ENCODE measurements around the gene OR2G2. TPM values are rescaled to one million over a fixed set of nuclear protein-coding genes. Genes with fewer than 3 reads are reported as not detected.

Gene OR2G2
- polyA plus RNA-seq, 1 donor (not counting 4 experiments of a cell fraction or from before 2014, with no cell fraction given), result not detected

- Histone ChIP-seq H3K36me3 (ENCODE audit: control insufficient read depth in 2 of 2, extremely low read depth in 1 of 2, insufficient read depth in 2 of 2, low read length in 2 of 2) (no peaks in the 10 kb centered on the region), H3K9me1 (ENCODE audit: control insufficient read depth, extremely low read depth, insufficient read depth, low read length) (no peaks in the 10 kb centered on the region), H3K4me1 (ENCODE audit: control insufficient read depth, extremely low read depth, insufficient read depth, low read length) (no peaks in the 10 kb centered on the region), H3K27ac (ENCODE audit: control insufficient read depth, insufficient read depth, low read length) (no peak overlapping the region), H2AFZ (ENCODE audit: control insufficient read depth, low read length) (no peak overlapping the region), H3K4me3 (ENCODE audit: control insufficient read depth in 2 of 3, extremely low read depth in 1 of 3, insufficient read depth in 2 of 3, low read depth in 1 of 3, low read length in 3 of 3) (no peak overlapping the region), H3K79me2 (ENCODE audit: control insufficient read depth, insufficient read depth, low read length) (no peaks in the 10 kb centered on the region), H3K27me3 (ENCODE audit: control insufficient read depth, extremely low read depth, insufficient read depth, low read length) (no peaks in the 10 kb centered on the region), H4K20me1 (ENCODE audit: control insufficient read depth, extremely low read depth, insufficient read depth, low read length) (no peaks in the 10 kb centered on the region), H3K9me3 (ENCODE audit: control insufficient read depth, low read depth, low read length) (peaks cover 2% of the 10 kb centered on the region), H3K9ac (ENCODE audit: control insufficient read depth, extremely low read depth, insufficient read depth, low read length) (no peak overlapping the region), H3K4me2 (ENCODE audit: control insufficient read depth, extremely low read depth, insufficient read depth, low read depth, low read length) (no peak overlapping the region)
- FAIRE-seq (no peak), DNase-seq (ENCODE audit: low read depth, low spot score) (no peak)
- TF ChIP-seq EZH2 (IDR thresholded peaks at IDR 0.05; ENCODE audit: low read length), result no peak
- TF ChIP-seq, protein P1, sequence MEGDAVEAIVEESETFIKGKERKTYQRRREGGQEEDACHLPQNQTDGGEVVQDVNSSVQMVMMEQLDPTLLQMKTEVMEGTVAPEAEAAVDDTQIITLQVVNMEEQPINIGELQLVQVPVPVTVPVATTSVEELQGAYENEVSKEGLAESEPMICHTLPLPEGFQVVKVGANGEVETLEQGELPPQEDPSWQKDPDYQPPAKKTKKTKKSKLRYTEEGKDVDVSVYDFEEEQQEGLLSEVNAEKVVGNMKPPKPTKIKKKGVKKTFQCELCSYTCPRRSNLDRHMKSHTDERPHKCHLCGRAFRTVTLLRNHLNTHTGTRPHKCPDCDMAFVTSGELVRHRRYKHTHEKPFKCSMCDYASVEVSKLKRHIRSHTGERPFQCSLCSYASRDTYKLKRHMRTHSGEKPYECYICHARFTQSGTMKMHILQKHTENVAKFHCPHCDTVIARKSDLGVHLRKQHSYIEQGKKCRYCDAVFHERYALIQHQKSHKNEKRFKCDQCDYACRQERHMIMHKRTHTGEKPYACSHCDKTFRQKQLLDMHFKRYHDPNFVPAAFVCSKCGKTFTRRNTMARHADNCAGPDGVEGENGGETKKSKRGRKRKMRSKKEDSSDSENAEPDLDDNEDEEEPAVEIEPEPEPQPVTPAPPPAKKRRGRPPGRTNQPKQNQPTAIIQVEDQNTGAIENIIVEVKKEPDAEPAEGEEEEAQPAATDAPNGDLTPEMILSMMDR (optimal IDR thresholded peaks at IDR 0.05 in 1 of 3, IDR thresholded peaks at IDR 0.05 in 1 of 3, conservative IDR thresholded peaks at IDR 0.05 in 1 of 3; ENCODE audit: extremely low read depth in 1 of 3, insufficient read depth in 2 of 3, low read length in 3 of 3), result no peak
- dilution Hi-C loops (cut with MboI; ENCODE audit: extremely low pct_ligation_motif_present, low sequenced_read_pairs), result no loop called here
Measured at GRCh38 chr1:247638011-247638410, 49.9 kb downstream of the OR2G2 start.

GRCh38 chr1:247638781-247639180 lies 50.6 kb downstream of the OR2G2 start:
- Histone ChIP-seq H3K4me3 (ENCODE audit: control insufficient read depth in 2 of 3, extremely low read depth in 1 of 3, insufficient read depth in 2 of 3, low read depth in 1 of 3, low read length in 3 of 3) (no peak overlapping the region), H3K9me3 (ENCODE audit: control insufficient read depth, low read depth, low read length) (peaks cover 2% of the 10 kb centered on the region), H3K27me3 (ENCODE audit: control insufficient read depth, extremely low read depth, insufficient read depth, low read length) (no peaks in the 10 kb centered on the region), H3K27ac (ENCODE audit: control insufficient read depth, insufficient read depth, low read length) (no peak overlapping the region), H3K9me1 (ENCODE audit: control insufficient read depth, extremely low read depth, insufficient read depth, low read length) (no peaks in the 10 kb centered on the region), H4K20me1 (ENCODE audit: control insufficient read depth, extremely low read depth, insufficient read depth, low read length) (no peaks in the 10 kb centered on the region), H2AFZ (ENCODE audit: control insufficient read depth, low read length) (no peak overlapping the region), H3K4me1 (ENCODE audit: control insufficient read depth, extremely low read depth, insufficient read depth, low read length) (no peaks in the 10 kb centered on the region), H3K79me2 (ENCODE audit: control insufficient read depth, insufficient read depth, low read length) (no peaks in the 10 kb centered on the region), H3K36me3 (ENCODE audit: control insufficient read depth in 2 of 2, extremely low read depth in 1 of 2, insufficient read depth in 2 of 2, low read length in 2 of 2) (no peaks in the 10 kb centered on the region), H3K4me2 (ENCODE audit: control insufficient read depth, extremely low read depth, insufficient read depth, low read depth, low read length) (no peak overlapping the region), H3K9ac (ENCODE audit: control insufficient read depth, extremely low read depth, insufficient read depth, low read length) (no peak overlapping the region)
- no peak for DNase-seq (ENCODE audit: low read depth, low spot score)
- no peak for TF ChIP-seq EZH2 (IDR thresholded peaks at IDR 0.05; ENCODE audit: low read length)
- TF ChIP-seq, protein P1 (optimal IDR thresholded peaks at IDR 0.05 in 1 of 3, IDR thresholded peaks at IDR 0.05 in 1 of 3, conservative IDR thresholded peaks at IDR 0.05 in 1 of 3; ENCODE audit: extremely low read depth in 1 of 3, insufficient read depth in 2 of 3, low read length in 3 of 3), result no peak
- dilution Hi-C loops (cut with MboI; ENCODE audit: extremely low pct_ligation_motif_present, low sequenced_read_pairs), result no loop called here
- no peak for FAIRE-seq

Small RNA genes within 50 kb of the gene (small RNA-seq; reads per million reads assigned to genes)
- gene RF00026 (ENCODE audit: insufficient read length in 3 of 3, low read depth in 3 of 3, low replicate concordance in 1 of 3), result 0 reads per million in 3 experiments

Other genes with a start within 250 kb of the OR2G2 start
- 0.03 to 0.12 TPM (median 0.07 TPM) in 3 replicates for gene NLRP3, start 172.2 kb upstream of the OR2G2 start, polyA plus RNA-seq
- not detected in 3 replicates for gene OR2B11, start 130.3 kb upstream of the OR2G2 start, polyA plus RNA-seq
- not detected in 3 replicates for gene OR2C3, start 51.9 kb upstream of the OR2G2 start, polyA plus RNA-seq
- not detected in 3 replicates for gene GCSAML, start 39.2 kb upstream of the OR2G2 start, polyA plus RNA-seq
- gene OR2G3, start 17.2 kb downstream of the OR2G2 start, polyA plus RNA-seq, result not detected in 3 replicates
- not detected in 3 replicates for gene OR13G1, start 91.4 kb downstream of the OR2G2 start, polyA plus RNA-seq
- not detected in 3 replicates for gene OR6F1, start 128.3 kb downstream of the OR2G2 start, polyA plus RNA-seq
- gene OR14K1, start 150.3 kb downstream of the OR2G2 start, polyA plus RNA-seq, result not detected in 3 replicates
- gene OR14A2, start 159.8 kb downstream of the OR2G2 start, polyA plus RNA-seq, result not detected in 3 replicates
- gene OR1C1, start 172.2 kb downstream of the OR2G2 start, polyA plus RNA-seq, result not detected in 3 replicates
- gene OR14A16, start 235.8 kb downstream of the OR2G2 start, polyA plus RNA-seq, result not detected in 3 replicates